Lower leg skin (tissue), 4 donors: ENCODE data around the gene KRI1. TPM values are rescaled to one million over a fixed set of nuclear protein-coding genes. Genes with fewer than 3 reads are reported as not detected.

Source experiments
- DNase-seq, 2 donors: peaks; one replicate each; pipeline ENCODE4 v3.0.0-alpha.2; 2019; ENCODE audit warnings: low spot score in 2 of 2
- H3K4me3 ChIP-seq: fragments of 200-600 bp; sonication (generic); 2 replicates; pipeline ENCODE4 v1.5.1; 2017; ENCODE audit warnings: mild to moderate bottlenecking, low read depth; ENCODE audit not compliant: poor library complexity, severe bottlenecking
- POLR2A ChIP-seq, 2 donors: fragments of 450-650 bp; IDR thresholded peaks; one replicate each; pipeline ENCODE4 v1.6.1; 2016 to 2017; ENCODE audit warnings: antibody characterized with exemption in 2 of 2, mild to moderate bottlenecking in 1 of 2, moderate library complexity in 1 of 2
- WGBS, 2 donors: methylation state at CpG; one replicate each; pipeline ENCODE4 v1.1.5; 2018; 5-methylcytosine and 5-hydroxymethylcytosine counted together
- intact Hi-C: fragments of 100-400 bp; cut with DNase I; formaldehyde crosslinking; loops from one replicate; pipeline ENCODE4 v1.15.0; 2023; ENCODE audit warnings: low total_unique reads
- total RNA-seq, 4 donors: library from RNA; depleted of rRNA; stranded (reverse); fragments of >200 nt; gene quantifications; one replicate each; pipeline ENCODE4 v1.1.0, GENCODE V29; 2016
- TF ChIP-seq, protein P1 (sequence below), 3 donors: fragments of 450-650 bp; IDR thresholded peaks; one replicate each; pipeline ENCODE4 v1.5.1; 2016; ENCODE audit warnings: antibody characterized with exemption in 3 of 3, mild to moderate bottlenecking in 3 of 3, moderate library complexity in 2 of 3

The KRI1 gene
- total RNA-seq, 4 donors from 2014 or later = 23.8 to 59.3 (median 29.4) TPM

GRCh38 chr19:10550336-10550735 is 15.5 kb downstream of the KRI1 start:
- no peak overlapping the region for H3K4me3 ChIP-seq
- 90 to 91% methylated on average over 6 of the region's 6 CpGs for WGBS, 2 donors
- TF ChIP-seq, protein P1, sequence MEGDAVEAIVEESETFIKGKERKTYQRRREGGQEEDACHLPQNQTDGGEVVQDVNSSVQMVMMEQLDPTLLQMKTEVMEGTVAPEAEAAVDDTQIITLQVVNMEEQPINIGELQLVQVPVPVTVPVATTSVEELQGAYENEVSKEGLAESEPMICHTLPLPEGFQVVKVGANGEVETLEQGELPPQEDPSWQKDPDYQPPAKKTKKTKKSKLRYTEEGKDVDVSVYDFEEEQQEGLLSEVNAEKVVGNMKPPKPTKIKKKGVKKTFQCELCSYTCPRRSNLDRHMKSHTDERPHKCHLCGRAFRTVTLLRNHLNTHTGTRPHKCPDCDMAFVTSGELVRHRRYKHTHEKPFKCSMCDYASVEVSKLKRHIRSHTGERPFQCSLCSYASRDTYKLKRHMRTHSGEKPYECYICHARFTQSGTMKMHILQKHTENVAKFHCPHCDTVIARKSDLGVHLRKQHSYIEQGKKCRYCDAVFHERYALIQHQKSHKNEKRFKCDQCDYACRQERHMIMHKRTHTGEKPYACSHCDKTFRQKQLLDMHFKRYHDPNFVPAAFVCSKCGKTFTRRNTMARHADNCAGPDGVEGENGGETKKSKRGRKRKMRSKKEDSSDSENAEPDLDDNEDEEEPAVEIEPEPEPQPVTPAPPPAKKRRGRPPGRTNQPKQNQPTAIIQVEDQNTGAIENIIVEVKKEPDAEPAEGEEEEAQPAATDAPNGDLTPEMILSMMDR (IDR thresholded peaks at IDR 0.05) = no peak
- no peak for TF ChIP-seq POLR2A (IDR thresholded peaks at IDR 0.05)
- intact Hi-C loops = loop anchor here (10.0 kb wide), 1 partner anchor 46 kb away; the partner anchor contains the start of gene KEAP1
- DNase-seq = no peak

DNA sequence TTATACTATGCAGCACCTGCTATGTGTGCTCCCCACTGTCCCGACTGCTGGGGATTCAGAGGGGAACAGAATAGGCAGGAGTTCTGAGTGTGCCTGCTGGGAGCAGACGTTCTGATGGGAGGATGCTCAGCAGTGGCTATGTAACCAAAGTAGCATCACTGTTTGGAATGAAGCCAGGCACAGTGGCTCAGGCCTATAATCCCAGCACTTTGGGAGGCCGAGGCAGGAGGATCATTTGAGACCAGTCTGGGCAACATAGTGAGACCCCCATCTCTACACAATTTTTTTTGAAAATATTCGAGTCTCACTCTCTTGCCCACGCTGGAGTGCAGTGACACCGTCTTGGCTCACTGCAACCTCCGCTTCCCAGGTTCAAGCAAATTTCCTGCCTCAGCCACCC is 16.1 kb downstream of the KRI1 start:
- intact Hi-C loops = loop anchor here (10.0 kb wide), 1 partner anchor 45 kb away; the partner anchor contains the start of gene KEAP1
- 88 to 89% methylated on average over 7 of the region's 7 CpGs for WGBS, 2 donors
- TF ChIP-seq, protein P1 (IDR thresholded peaks at IDR 0.05) = no peak
- TF ChIP-seq POLR2A (IDR thresholded peaks at IDR 0.05) = no peak
- no peak for DNase-seq
- no peak overlapping the region for H3K4me3 ChIP-seq

- DNase-seq = no peak
- intact Hi-C loops = no loop called here
- TF ChIP-seq, protein P1 (IDR thresholded peaks at IDR 0.05) = no peak
- TF ChIP-seq POLR2A (IDR thresholded peaks at IDR 0.05) = no peak
- WGBS, 2 donors = 92 to 95% methylated on average over 18 of the region's 18 CpGs
- no peak overlapping the region for H3K4me3 ChIP-seq
These were observed 17.0 kb downstream of the KRI1 start for GRCh38 chr19:10548746-10549276.

DNA sequence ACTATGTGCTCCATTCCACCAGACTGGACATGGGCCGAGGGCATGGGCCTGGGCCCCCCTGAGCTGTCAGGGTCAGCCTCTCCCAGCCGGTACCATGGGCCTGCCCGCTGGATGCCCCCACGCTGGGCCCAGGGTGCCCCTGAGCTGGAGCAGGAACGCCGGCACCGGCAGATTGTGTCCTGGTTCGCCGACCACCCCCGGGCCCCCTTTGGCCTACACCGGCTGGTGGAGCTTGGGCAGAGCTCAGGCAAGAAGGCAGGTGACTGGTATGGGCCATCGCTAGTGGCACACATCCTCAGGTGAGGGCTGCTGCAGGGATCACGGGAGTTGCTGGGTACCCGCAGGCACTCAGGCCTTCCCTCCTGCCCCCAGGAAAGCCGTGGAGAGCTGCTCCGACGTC is 19.0 kb downstream of the KRI1 start:
- 81 to 86% methylated on average over 9 to 11 of the region's 17 CpGs for WGBS, 2 donors
- intact Hi-C loops = no loop called here
- H3K4me3 ChIP-seq = no peak overlapping the region
- TF ChIP-seq, protein P1 (IDR thresholded peaks at IDR 0.05) = no peak
- TF ChIP-seq POLR2A (IDR thresholded peaks at IDR 0.05) = no peak
- no peak for DNase-seq

- no peak for DNase-seq
- intact Hi-C loops = no loop called here
- TF ChIP-seq, protein P1 (IDR thresholded peaks at IDR 0.05) = no peak
- no peak for TF ChIP-seq POLR2A (IDR thresholded peaks at IDR 0.05)
- 30 to 44% methylated on average over 23 of the region's 23 CpGs for WGBS, 2 donors
- peak overlapping the region; percentile 81 for H3K4me3 ChIP-seq
These were observed 21.0 kb downstream of the KRI1 start for GRCh38 chr19:10544753-10545251.
